Osteoblast (primary cell): Measurements from ENCODE around the gene LTBP1. TPM values are rescaled to one million over a fixed set of nuclear protein-coding genes. Genes with fewer than 3 reads are reported as not detected.

Experiments used
- DNase-seq: peaks from one replicate; pipeline ENCODE4 v3.0.0; 2011; ENCODE audit warnings: low spot score, mixed read lengths; ENCODE audit not compliant: insufficient read length; ENCODE audit errors: missing footprints
- H2AFZ ChIP-seq: 2 replicates; pipeline ENCODE4 v1.6.0; 2011; ENCODE audit warnings: mild to moderate bottlenecking, low read length
- H3K27ac ChIP-seq: 2 replicates; pipeline ENCODE4 v1.5.1; 2011; ENCODE audit warnings: mild to moderate bottlenecking, low read depth, low read length, moderate library complexity
- H3K27me3 ChIP-seq: 2 replicates; pipeline ENCODE4 v1.6.0; 2012; ENCODE audit warnings: mild to moderate bottlenecking, control low read depth, inconsistent platforms, low read length, moderate library complexity; ENCODE audit not compliant: insufficient read depth
- H3K36me3 ChIP-seq: 2 replicates; pipeline ENCODE4 v1.5.1; 2011; ENCODE audit warnings: mild to moderate bottlenecking, low read length, control low read depth, moderate library complexity; ENCODE audit not compliant: insufficient read depth
- H3K4me1 ChIP-seq: 2 replicates; pipeline ENCODE4 v1.5.1; 2011; ENCODE audit warnings: mild to moderate bottlenecking, low read length, control low read depth, moderate library complexity; ENCODE audit not compliant: insufficient read depth
- H3K4me2 ChIP-seq: 2 replicates; pipeline ENCODE4 v1.6.0; 2011; ENCODE audit warnings: mild to moderate bottlenecking, low read length; ENCODE audit not compliant: insufficient read depth
- H3K4me3 ChIP-seq: fragments of 200-600 bp; sonication (generic); 3 replicates; pipeline ENCODE4 v1.5.1; 2012; ENCODE audit warnings: mild to moderate bottlenecking, low read length, inconsistent platforms; ENCODE audit not compliant: insufficient read depth
- H3K79me2 ChIP-seq: 2 replicates; pipeline ENCODE4 v1.6.0; 2012; ENCODE audit warnings: mild to moderate bottlenecking, low read length, control low read depth, inconsistent platforms; ENCODE audit not compliant: insufficient read depth
- H3K9me3 ChIP-seq: 2 replicates; pipeline ENCODE4 v1.5.1; 2011; ENCODE audit warnings: low read depth, low read length, control low read depth
- H4K20me1 ChIP-seq: 2 replicates; pipeline ENCODE4 v1.6.0; 2012; ENCODE audit warnings: mild to moderate bottlenecking, low read length, control low read depth; ENCODE audit not compliant: insufficient read depth
- total RNA-seq: library from RNA; depleted of rRNA; stranded (reverse); fragments of >200 nt; gene quantifications from 2 replicates; pipeline ENCODE4 v1.2.3, GENCODE V29; 2012
- TF ChIP-seq, protein P1 (sequence below): IDR thresholded peaks from 2 replicates; pipeline ENCODE4 v1.5.1; 2011; ENCODE audit warnings: mild to moderate bottlenecking, low read depth, low read length, moderate library complexity; ENCODE audit errors: extremely low read depth

Gene LTBP1
- total RNA-seq, 1 donor: 224 TPM

DNA sequence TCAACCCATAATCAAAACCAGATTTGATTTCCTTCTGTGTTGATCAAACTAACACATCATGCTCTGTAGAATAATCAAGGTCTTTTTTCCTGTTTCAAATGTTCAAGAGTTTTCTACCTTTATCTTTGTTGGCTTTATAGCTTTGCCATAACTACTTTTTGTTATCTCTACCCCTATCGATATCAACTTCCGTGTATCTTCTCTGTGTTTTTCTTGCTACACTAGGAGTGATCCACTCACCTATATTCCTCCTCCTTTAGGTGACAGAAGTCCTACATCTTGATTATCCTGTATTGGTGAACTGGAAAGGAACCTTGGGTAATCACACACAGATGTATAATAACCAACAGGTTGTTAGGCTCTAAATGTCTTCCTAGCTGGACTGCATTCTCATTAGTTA is 85.5 kb downstream of the LTBP1 start:
- Histone ChIP-seq H4K20me1 (no peaks in the 10 kb centered on the region), H3K79me2 (no peaks in the 10 kb centered on the region), H3K4me3 (no peak overlapping the region), H3K4me2 (no peak overlapping the region), H2AFZ (no peak overlapping the region), H3K9me3 (no peaks in the 10 kb centered on the region), H3K36me3 (no peaks in the 10 kb centered on the region), H3K27ac (no peak overlapping the region), H3K27me3 (no peaks in the 10 kb centered on the region), H3K4me1 (peaks cover 7% of the 10 kb centered on the region)
- DNase-seq: no peak
- TF ChIP-seq, protein P1, sequence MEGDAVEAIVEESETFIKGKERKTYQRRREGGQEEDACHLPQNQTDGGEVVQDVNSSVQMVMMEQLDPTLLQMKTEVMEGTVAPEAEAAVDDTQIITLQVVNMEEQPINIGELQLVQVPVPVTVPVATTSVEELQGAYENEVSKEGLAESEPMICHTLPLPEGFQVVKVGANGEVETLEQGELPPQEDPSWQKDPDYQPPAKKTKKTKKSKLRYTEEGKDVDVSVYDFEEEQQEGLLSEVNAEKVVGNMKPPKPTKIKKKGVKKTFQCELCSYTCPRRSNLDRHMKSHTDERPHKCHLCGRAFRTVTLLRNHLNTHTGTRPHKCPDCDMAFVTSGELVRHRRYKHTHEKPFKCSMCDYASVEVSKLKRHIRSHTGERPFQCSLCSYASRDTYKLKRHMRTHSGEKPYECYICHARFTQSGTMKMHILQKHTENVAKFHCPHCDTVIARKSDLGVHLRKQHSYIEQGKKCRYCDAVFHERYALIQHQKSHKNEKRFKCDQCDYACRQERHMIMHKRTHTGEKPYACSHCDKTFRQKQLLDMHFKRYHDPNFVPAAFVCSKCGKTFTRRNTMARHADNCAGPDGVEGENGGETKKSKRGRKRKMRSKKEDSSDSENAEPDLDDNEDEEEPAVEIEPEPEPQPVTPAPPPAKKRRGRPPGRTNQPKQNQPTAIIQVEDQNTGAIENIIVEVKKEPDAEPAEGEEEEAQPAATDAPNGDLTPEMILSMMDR: no peak

DNA sequence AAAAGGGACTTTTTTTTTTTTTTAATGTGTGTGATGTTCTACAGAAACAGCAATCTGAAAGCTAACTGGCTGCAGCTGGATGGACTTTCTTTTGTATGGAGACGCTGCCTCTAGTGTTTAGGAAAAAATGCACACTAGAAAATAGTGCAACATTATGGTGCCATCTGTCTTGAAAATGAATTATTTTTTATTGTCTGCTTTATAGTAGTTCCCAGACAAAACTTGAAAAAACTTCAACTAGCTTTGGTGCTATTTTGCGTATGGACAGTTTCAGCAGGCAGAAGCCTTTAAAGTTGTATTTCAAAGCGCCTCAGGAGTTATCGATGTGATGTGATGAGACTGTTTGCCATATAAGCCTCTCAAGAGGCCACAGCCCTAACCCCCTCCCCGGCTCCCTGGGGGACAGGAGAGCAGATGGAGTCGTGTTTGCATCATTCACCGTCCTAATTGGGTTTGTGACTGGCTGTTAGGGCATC is 86.9 kb downstream of the LTBP1 start:
- no peaks in the 10 kb centered on the region for H4K20me1 ChIP-seq
- H3K4me3 ChIP-seq: peak overlapping the region; percentile 2
- TF ChIP-seq, protein P1: peak; percentile 71
- H3K4me1 ChIP-seq: peaks cover 7% of the 10 kb centered on the region
- H3K27ac ChIP-seq: no peak overlapping the region
- H3K4me2 ChIP-seq: peak overlapping the region; percentile 61
- H3K27me3 ChIP-seq: no peaks in the 10 kb centered on the region
- DNase-seq: no peak
- H3K9me3 ChIP-seq: no peaks in the 10 kb centered on the region
- no peaks in the 10 kb centered on the region for H3K36me3 ChIP-seq
- H2AFZ ChIP-seq: no peak overlapping the region
- H3K79me2 ChIP-seq: no peaks in the 10 kb centered on the region

DNA sequence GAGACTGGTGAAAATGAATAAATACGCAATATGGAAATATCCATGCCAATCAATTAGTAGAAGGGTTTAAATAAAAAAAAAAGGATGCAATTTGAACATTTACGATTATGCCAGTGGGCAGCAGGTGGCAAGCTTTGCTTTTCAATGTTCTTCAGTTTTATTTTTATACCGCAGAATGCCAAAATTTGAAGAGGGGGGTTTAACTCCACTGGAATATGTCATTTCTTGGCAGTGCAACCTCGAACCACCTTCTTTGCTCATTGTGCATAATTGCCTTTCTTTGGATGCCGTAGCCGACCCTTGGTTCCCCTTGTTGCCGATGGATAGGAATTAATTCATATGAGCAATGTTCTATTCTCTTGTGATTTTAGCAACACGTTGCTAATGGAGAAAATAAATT is 88.0 kb downstream of the LTBP1 start:
- no peaks in the 10 kb centered on the region for H4K20me1 ChIP-seq
- no peaks in the 10 kb centered on the region for H3K27me3 ChIP-seq
- DNase-seq: peak; percentile 66
- H2AFZ ChIP-seq: peak overlapping the region; percentile 51
- peaks cover 7% of the 10 kb centered on the region for H3K4me1 ChIP-seq
- H3K4me2 ChIP-seq: peak overlapping the region; percentile 82
- TF ChIP-seq, protein P1: peak; percentile 68
- no peaks in the 10 kb centered on the region for H3K36me3 ChIP-seq
- H3K9me3 ChIP-seq: no peaks in the 10 kb centered on the region
- H3K27ac ChIP-seq: no peak overlapping the region
- H3K79me2 ChIP-seq: no peaks in the 10 kb centered on the region
- peak overlapping the region; percentile 61 for H3K4me3 ChIP-seq

DNA sequence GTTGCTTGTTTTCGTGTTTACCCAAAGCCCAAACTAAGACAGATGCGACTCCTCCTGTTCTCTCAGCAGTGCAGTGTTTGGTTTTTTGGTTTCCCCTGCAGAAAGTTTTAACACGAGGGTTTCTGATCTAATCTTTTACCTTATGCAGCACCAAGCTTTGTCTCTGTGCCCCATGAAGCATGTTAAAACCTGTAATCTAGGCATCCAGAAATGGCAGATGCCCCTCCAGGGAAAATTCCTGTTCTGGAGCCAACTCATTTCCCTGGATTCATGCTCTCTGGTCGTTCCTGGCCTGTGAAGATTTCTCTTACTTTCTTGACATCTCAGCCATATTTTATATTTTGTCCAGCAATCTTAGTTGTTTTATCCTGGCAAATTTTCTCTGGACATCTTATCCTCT is 91.5 kb downstream of the LTBP1 start:
- Histone ChIP-seq H3K4me1 (peaks cover 7% of the 10 kb centered on the region), H3K9me3 (no peaks in the 10 kb centered on the region), H3K4me2 (no peak overlapping the region), H3K27me3 (no peaks in the 10 kb centered on the region), H3K27ac (no peak overlapping the region), H4K20me1 (no peaks in the 10 kb centered on the region), H3K36me3 (no peaks in the 10 kb centered on the region), H3K4me3 (no peak overlapping the region), H2AFZ (no peak overlapping the region), H3K79me2 (no peaks in the 10 kb centered on the region)
- TF ChIP-seq, protein P1: no peak
- no peak for DNase-seq
